ENCODE data around the gene PLPPR4.

GRCh38 chr1:99347041-99347684 is 82.9 kb downstream of the PLPPR4 start:
- TF ChIP-seq CTCF (IDR thresholded peaks at IDR 0.05 in 8 of 11, conservative IDR thresholded peaks at IDR 0.05 in 3 of 11): no peak
- no peak for TF ChIP-seq POLR2AphosphoS5 (IDR thresholded peaks at IDR 0.05)
